Natural killer cell (primary cell): ENCODE measurements around the gene P2RY2. TPM values are rescaled to one million over a fixed set of nuclear protein-coding genes. Genes with fewer than 3 reads are reported as not detected.
"Not testable (repeated sequence)": the region's sequence is repeated elsewhere in the genome, so short reads cannot be mapped to it uniquely, and the experiment has no call there.

Experiments used
- ATAC-seq, 3 donors: fragments of 150-1000 bp in 2 of 3; fragments of 200-7000 bp in 1 of 3; cut with Tn5 transposase; 1 replicate in 1 of 3; 2 replicates in 2 of 3; pipeline ENCODE4 v1.10.0; 2021; ENCODE audit warnings: mild to moderate bottlenecking in 2 of 3, moderate library complexity in 2 of 3
- DNase-seq, 2 donors: peaks; one replicate each; pipeline versions ENCODE4 v3.0.0 to v3.0.0-alpha.2; 2013 to 2021; ENCODE audit warnings: mixed read lengths in 1 of 2
- H3K27ac ChIP-seq: one replicate; pipeline ENCODE4 v1.5.1; 2013; ENCODE audit warnings: mild to moderate bottlenecking, low read length
- H3K27me3 ChIP-seq: one replicate; pipeline ENCODE4 v1.6.1; 2013; ENCODE audit warnings: low read length; ENCODE audit not compliant: control insufficient read depth, insufficient read depth
- H3K36me3 ChIP-seq: one replicate; pipeline ENCODE4 v1.6.1; 2013; ENCODE audit warnings: low read length; ENCODE audit not compliant: control insufficient read depth, insufficient read depth
- H3K4me1 ChIP-seq: one replicate; pipeline ENCODE4 v1.6.1; 2013; ENCODE audit warnings: low read length; ENCODE audit not compliant: control insufficient read depth, insufficient read depth
- H3K4me3 ChIP-seq: one replicate; pipeline ENCODE4 v1.5.1; 2013; ENCODE audit warnings: low read length
- H3K9me3 ChIP-seq: one replicate; pipeline ENCODE4 v1.6.1; 2013; ENCODE audit warnings: low read length; ENCODE audit not compliant: control insufficient read depth, insufficient read depth
- H3K27ac Mint-ChIP-seq, 2 donors: one replicate each; pipeline ENCODE4 v1.8.0; 2022; ENCODE audit warnings: mild to moderate bottlenecking in 2 of 2, mixed read lengths in 2 of 2, moderate library complexity in 1 of 2
- H3K27me3 Mint-ChIP-seq, 2 donors: one replicate each; pipeline ENCODE4 v1.8.0; 2022; ENCODE audit warnings: low read depth in 2 of 2, mixed read lengths in 2 of 2
- H3K36me3 Mint-ChIP-seq: one replicate; pipeline ENCODE4 v1.8.0; 2022; ENCODE audit warnings: mixed read lengths
- H3K4me1 Mint-ChIP-seq, 2 donors: one replicate each; pipeline ENCODE4 v1.8.0; 2022; ENCODE audit warnings: mixed read lengths in 2 of 2
- H3K4me3 Mint-ChIP-seq: one replicate; pipeline ENCODE4 v1.8.0; 2022; ENCODE audit warnings: mild to moderate bottlenecking, moderate library complexity, mixed read lengths
- H3K9me3 Mint-ChIP-seq, 2 donors: one replicate each; pipeline ENCODE4 v1.8.0; 2022; ENCODE audit warnings: mixed read lengths in 2 of 2
- CTCF ChIP-seq: fragments of 200-600 bp; IDR thresholded peaks from one replicate; pipeline ENCODE4 v1.8.0; 2022; ENCODE audit warnings: antibody characterized with exemption
- WGBS: methylation state at CpG from one replicate; pipeline ENCODE4 v1.1.7; 2013; ENCODE audit warnings: missing lambda C conversion rate; ENCODE audit not compliant: insufficient coverage; 5-methylcytosine and 5-hydroxymethylcytosine counted together
- intact Hi-C: fragments of 100-400 bp; cut with micrococcal nuclease; formaldehyde crosslinking; loops from one replicate; pipeline ENCODE4 v1.14.2; 2022
- total RNA-seq, 4 donors: library from RNA; stranded (reverse); fragments of 120-200 nt in 1 of 4; gene quantifications; one replicate each; pipeline versions ENCODE4 v1.2.3 to v1.2.4, GENCODE V29; 2013 to 2022

The P2RY2 gene
- total RNA-seq, 3 donors from 2014 or later (not counting 1 experiment from before 2014, with no cell fraction given) = 0.27 to 1.0 (median 0.90) TPM

DNA sequence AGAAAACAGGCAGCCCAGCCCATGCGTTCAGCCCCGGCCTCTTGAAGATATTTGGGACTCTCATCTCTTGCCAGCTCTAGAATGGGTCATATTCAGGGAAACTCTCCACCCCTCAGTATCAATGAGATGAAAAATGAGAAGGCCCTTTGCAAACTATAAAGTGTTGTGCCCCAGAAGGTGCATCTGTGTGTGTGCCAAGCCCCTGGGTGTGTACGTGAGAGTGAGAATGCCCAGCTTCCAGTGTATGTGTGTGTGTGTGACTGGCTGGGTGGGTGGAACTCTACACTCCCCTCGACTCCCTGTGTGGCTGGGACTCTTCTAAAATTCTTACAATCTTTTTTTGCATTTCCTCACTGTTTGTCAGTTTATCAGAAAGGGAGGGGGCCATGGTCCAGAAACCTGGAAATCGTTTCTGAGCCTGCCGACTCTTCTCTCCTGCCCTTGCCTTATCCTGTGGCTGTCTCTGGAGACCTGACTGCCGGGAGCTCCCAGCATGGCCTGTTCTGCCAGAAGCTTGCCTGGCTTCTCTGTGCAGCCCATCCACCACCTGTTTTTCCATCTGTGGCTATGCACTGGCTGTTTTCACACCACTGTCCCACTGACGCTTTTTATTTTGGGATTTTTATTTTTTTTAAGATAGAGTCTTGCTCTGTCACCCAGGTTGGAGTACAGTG is 55.3 kb downstream of the P2RY2 start:
- intact Hi-C loops = no loop called here

DNA sequence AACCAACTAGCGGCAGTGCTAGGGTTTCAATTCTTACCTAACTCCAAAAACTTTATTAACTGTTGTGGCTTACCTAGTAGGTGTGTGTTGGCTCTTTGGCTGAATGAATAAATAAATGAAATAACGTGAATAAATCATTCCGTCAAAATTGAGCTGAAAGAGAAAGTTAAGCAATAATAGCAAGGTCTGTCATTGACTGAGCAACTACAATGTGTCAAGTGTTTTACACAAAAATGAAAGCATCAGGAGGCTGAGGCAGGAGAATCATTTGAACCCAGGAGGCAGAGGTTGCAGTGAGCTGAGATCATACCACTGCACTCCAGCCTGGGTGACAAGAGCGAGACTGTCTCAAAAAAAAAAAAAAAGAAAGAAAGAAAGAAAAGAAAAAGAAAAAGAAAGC is 56.1 kb downstream of the P2RY2 start:
- H3K27ac ChIP-seq, H3K27me3 ChIP-seq, H3K27me3 Mint-ChIP-seq, H3K36me3 ChIP-seq, H3K4me3 Mint-ChIP-seq, H3K27ac Mint-ChIP-seq, intact Hi-C loops, DNase-seq, H3K4me1 Mint-ChIP-seq, H3K36me3 Mint-ChIP-seq, H3K9me3 Mint-ChIP-seq, H3K9me3 ChIP-seq, H3K4me3 ChIP-seq, ATAC-seq: not testable (repeated sequence)
- H3K4me1 ChIP-seq = peaks cover 14% of the 10 kb centered on the region
- 94% methylated on average over 3 of the region's 4 CpGs for WGBS

More for the DNA sequence above, 55.3 kb downstream of the P2RY2 start:
- TF ChIP-seq CTCF = no peak
- Mint-ChIP-seq H3K36me3 (no peaks in the 10 kb centered on the region), H3K4me1 (no peaks in the 10 kb centered on the region), H3K27me3 (peaks cover 0 to 3% of the 10 kb centered on the region in 2 donors), H3K27ac (no peak overlapping the region), H3K9me3 (no peaks in the 10 kb centered on the region), H3K4me3 (no peak overlapping the region)
- ATAC-seq (no peak), DNase-seq (no peak)
- H3K4me3 ChIP-seq = no peak overlapping the region
- no peaks in the 10 kb centered on the region for H3K27me3 ChIP-seq
- H3K9me3 ChIP-seq = no peaks in the 10 kb centered on the region
- 80% methylated on average over 7 of the region's 8 CpGs for WGBS
- H3K4me1 ChIP-seq = peaks cover 14% of the 10 kb centered on the region
- no peaks in the 10 kb centered on the region for H3K36me3 ChIP-seq
- H3K27ac ChIP-seq = no peak overlapping the region

- H3K4me1 ChIP-seq = peaks cover 10% of the 10 kb centered on the region
- no peak for TF ChIP-seq CTCF
These were observed 56.8 kb downstream of the P2RY2 start for GRCh38 chr11:73274722-73275380.

GRCh38 chr11:73275381-73275750 is 57.3 kb downstream of the P2RY2 start:
- no peak for ATAC-seq
- Histone ChIP-seq H3K27me3 (no peaks in the 10 kb centered on the region), H3K36me3 (no peaks in the 10 kb centered on the region), H3K9me3 (no peaks in the 10 kb centered on the region), H3K4me3 (no peak overlapping the region), H3K4me1 (peaks cover 4% of the 10 kb centered on the region), H3K27ac (no peak overlapping the region)
- no peaks in the 10 kb centered on the region for H3K36me3 Mint-ChIP-seq
- no peak for TF ChIP-seq CTCF
- no peaks in the 10 kb centered on the region for H3K9me3 Mint-ChIP-seq
- H3K4me1 Mint-ChIP-seq = peaks cover 0 to under 1% of the 10 kb centered on the region in 2 donors
- 87% methylated on average over 4 of the region's 4 CpGs for WGBS
- no peak for DNase-seq
- H3K27ac Mint-ChIP-seq = no peak overlapping the region
- intact Hi-C loops = no loop called here
- no peak overlapping the region for H3K4me3 Mint-ChIP-seq
- H3K27me3 Mint-ChIP-seq = peaks cover 0 to 3% of the 10 kb centered on the region in 2 donors

More at GRCh38 chr11:73274722-73275380, 56.8 kb downstream of the P2RY2 start:
- intact Hi-C loops = no loop called here
- H3K27me3 Mint-ChIP-seq = peaks cover 0 to 3% of the 10 kb centered on the region in 2 donors
- H3K36me3 Mint-ChIP-seq = no peaks in the 10 kb centered on the region
- no peaks in the 10 kb centered on the region for H3K9me3 ChIP-seq
- H3K27ac Mint-ChIP-seq = no peak overlapping the region
- no peak for DNase-seq
- no peak overlapping the region for H3K4me3 ChIP-seq
- no peaks in the 10 kb centered on the region for H3K36me3 ChIP-seq
- H3K27ac ChIP-seq = no peak overlapping the region
- ATAC-seq = no peak
- WGBS = 60% methylated on average over 11 of the region's 11 CpGs
- no peaks in the 10 kb centered on the region for H3K4me1 Mint-ChIP-seq
- H3K27me3 ChIP-seq = no peaks in the 10 kb centered on the region
- H3K4me3 Mint-ChIP-seq = no peak overlapping the region
- H3K9me3 Mint-ChIP-seq = no peaks in the 10 kb centered on the region
